Activated CD8-positive, alpha-beta T cell treated with anti-CD3 and anti-CD28 coated beads for 36 hours (primary cell): ENCODE data around the gene KCNK2. TPM values are rescaled to one million over a fixed set of nuclear protein-coding genes. Genes with fewer than 3 reads are reported as not detected.

Source experiments
- ATAC-seq: fragments of 200-7000 bp; cut with Tn5 transposase; one replicate; pipeline ENCODE4 v1.10.0; 2021; ENCODE audit warnings: mild to moderate bottlenecking, moderate library complexity
- CTCF ChIA-PET: fragments of 350-600 bp; sonication (Branson Sonifier 250); formaldehyde crosslinking; loops from one replicate; lab custom pipeline; 2021; ENCODE audit warnings: antibody characterized with exemption; lab: Charles Lee
- POLR2A ChIA-PET: fragments of 350-600 bp; sonication (Branson Sonifier 250); formaldehyde crosslinking; loops from one replicate; lab custom pipeline; 2021; ENCODE audit warnings: antibody characterized with exemption; lab: Charles Lee
- DNase-seq: peaks from one replicate; pipeline ENCODE4 v3.0.0-alpha.2; 2020
- H3K27ac Mint-ChIP-seq: one replicate; pipeline ENCODE4 v1.8.0; 2021; ENCODE audit warnings: mild to moderate bottlenecking, mixed read lengths
- H3K27me3 Mint-ChIP-seq: one replicate; pipeline ENCODE4 v1.8.0; 2021; ENCODE audit warnings: mixed read lengths
- H3K36me3 Mint-ChIP-seq: one replicate; pipeline ENCODE4 v1.8.0; 2021; ENCODE audit warnings: low read depth, mixed read lengths
- H3K4me1 Mint-ChIP-seq: one replicate; pipeline ENCODE4 v1.8.0; 2021; ENCODE audit warnings: low read depth, mixed read lengths
- H3K4me3 Mint-ChIP-seq: one replicate; pipeline ENCODE4 v1.8.0; 2021; ENCODE audit warnings: mild to moderate bottlenecking, moderate library complexity, mixed read lengths
- H3K9me3 Mint-ChIP-seq: one replicate; pipeline ENCODE4 v1.8.0; 2021; ENCODE audit warnings: mixed read lengths
- CTCF ChIP-seq: fragments of 200-600 bp; IDR thresholded peaks from one replicate; pipeline ENCODE4 v1.8.0; 2022; ENCODE audit warnings: antibody characterized with exemption, mild to moderate bottlenecking
- intact Hi-C: fragments of 100-400 bp; cut with micrococcal nuclease; formaldehyde crosslinking; loops from one replicate; pipeline ENCODE4 v1.10.0; 2022
- total RNA-seq, 2 experiments: library from RNA; stranded (reverse); gene quantifications; one replicate each; pipeline ENCODE4 v1.2.3, GENCODE V29; 2021

The KCNK2 gene
- total RNA-seq, 2 experiments from 2014 or later, result not detected

GRCh38 chr1:215087603-215088002, 5.1 kb downstream of the KCNK2 start:
- Mint-ChIP-seq H3K4me1 (peaks cover 3% of the 10 kb centered on the region), H3K27me3 (peaks cover 22% of the 10 kb centered on the region), H3K9me3 (no peaks in the 10 kb centered on the region), H3K36me3 (no peaks in the 10 kb centered on the region), H3K27ac (no peak overlapping the region), H3K4me3 (no peak overlapping the region)
- ChIA-PET POLR2A (interaction anchor here (0.6 kb wide), 1 partner anchor 601 kb away, joined by 3 read pairs; no protein-coding TSS in a partner anchor), CTCF (no interaction called here)
- ATAC-seq (no peak), DNase-seq (no peak)
- intact Hi-C loops, result no loop called here
- no peak for TF ChIP-seq CTCF

- POLR2A ChIA-PET, result no interaction called here
Observed at GRCh38 chr1:215094381-215094780, 11.8 kb downstream of the KCNK2 start.

GRCh38 chr1:215095524-215095923, 13.0 kb downstream of the KCNK2 start:
- Mint-ChIP-seq H3K4me1 (no peaks in the 10 kb centered on the region), H3K27ac (no peak overlapping the region), H3K9me3 (no peaks in the 10 kb centered on the region), H3K4me3 (no peak overlapping the region), H3K27me3 (peaks cover 4% of the 10 kb centered on the region), H3K36me3 (no peaks in the 10 kb centered on the region)
- ATAC-seq, result no peak
- ChIA-PET POLR2A (no interaction called here), CTCF (no interaction called here)
- intact Hi-C loops, result no loop called here
- TF ChIP-seq CTCF, result no peak
- DNase-seq, result no peak

More at GRCh38 chr1:215094381-215094780, 11.8 kb downstream of the KCNK2 start:
- H3K27me3 Mint-ChIP-seq, result peaks cover 3% of the 10 kb centered on the region
- ATAC-seq (no peak), DNase-seq (no peak)
- intact Hi-C loops, result no loop called here
- TF ChIP-seq CTCF, result no peak
- no peak overlapping the region for H3K27ac Mint-ChIP-seq
- H3K4me3 Mint-ChIP-seq, result no peak overlapping the region
- no peaks in the 10 kb centered on the region for H3K9me3 Mint-ChIP-seq
- no peaks in the 10 kb centered on the region for H3K36me3 Mint-ChIP-seq
- H3K4me1 Mint-ChIP-seq, result no peaks in the 10 kb centered on the region
- CTCF ChIA-PET, result no interaction called here

- Mint-ChIP-seq H3K4me1 (no peaks in the 10 kb centered on the region), H3K4me3 (no peak overlapping the region), H3K27ac (no peak overlapping the region), H3K9me3 (no peaks in the 10 kb centered on the region), H3K36me3 (no peaks in the 10 kb centered on the region), H3K27me3 (peaks cover 4% of the 10 kb centered on the region)
- intact Hi-C loops, result no loop called here
- ATAC-seq (no peak), DNase-seq (no peak)
- ChIA-PET CTCF (no interaction called here), POLR2A (no interaction called here)
- no peak for TF ChIP-seq CTCF
Observed at GRCh38 chr1:215101511-215101910, 19.0 kb downstream of the KCNK2 start.

GRCh38 chr1:215104283-215104682, 21.7 kb downstream of the KCNK2 start:
- Mint-ChIP-seq H3K9me3 (peaks cover under 1% of the 10 kb centered on the region), H3K36me3 (no peaks in the 10 kb centered on the region), H3K27me3 (peaks cover 2% of the 10 kb centered on the region), H3K4me1 (no peaks in the 10 kb centered on the region), H3K4me3 (no peak overlapping the region), H3K27ac (no peak overlapping the region)
- ATAC-seq (no peak), DNase-seq (no peak)
- ChIA-PET CTCF (no interaction called here), POLR2A (no interaction called here)
- intact Hi-C loops, result no loop called here
- TF ChIP-seq CTCF, result no peak
